GM15510 (cell line): ENCODE results near the gene NFATC1.

Experiments
- POLR2A ChIP-seq: IDR thresholded peaks from 3 replicates; pipeline ENCODE4 v1.6.1; 2011; ENCODE audit warnings: borderline replicate concordance; ENCODE audit not compliant: insufficient read length; ENCODE audit errors: extremely low read depth

The NFATC1 gene

DNA sequence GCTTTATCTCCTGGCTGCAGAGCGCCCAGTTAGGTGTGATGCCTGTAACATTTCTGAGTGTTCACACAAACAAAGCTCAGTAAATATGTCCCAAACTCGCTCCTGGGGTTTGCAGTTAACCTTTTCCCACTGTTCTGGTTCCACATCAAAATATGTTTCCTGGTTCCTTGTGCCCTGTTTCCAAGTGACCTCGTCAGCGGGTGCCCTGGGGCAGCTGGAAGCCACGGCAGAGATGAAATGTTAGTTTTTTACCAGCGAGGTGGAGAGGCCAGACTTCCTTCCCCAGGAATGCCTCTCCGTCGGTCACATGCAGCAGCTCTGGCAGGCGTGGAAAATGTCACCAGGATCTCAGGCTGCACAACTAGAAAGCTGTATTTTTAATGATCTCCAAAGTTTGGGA, 18.2 kb downstream of the NFATC1 start:
- no peak for TF ChIP-seq POLR2A

DNA sequence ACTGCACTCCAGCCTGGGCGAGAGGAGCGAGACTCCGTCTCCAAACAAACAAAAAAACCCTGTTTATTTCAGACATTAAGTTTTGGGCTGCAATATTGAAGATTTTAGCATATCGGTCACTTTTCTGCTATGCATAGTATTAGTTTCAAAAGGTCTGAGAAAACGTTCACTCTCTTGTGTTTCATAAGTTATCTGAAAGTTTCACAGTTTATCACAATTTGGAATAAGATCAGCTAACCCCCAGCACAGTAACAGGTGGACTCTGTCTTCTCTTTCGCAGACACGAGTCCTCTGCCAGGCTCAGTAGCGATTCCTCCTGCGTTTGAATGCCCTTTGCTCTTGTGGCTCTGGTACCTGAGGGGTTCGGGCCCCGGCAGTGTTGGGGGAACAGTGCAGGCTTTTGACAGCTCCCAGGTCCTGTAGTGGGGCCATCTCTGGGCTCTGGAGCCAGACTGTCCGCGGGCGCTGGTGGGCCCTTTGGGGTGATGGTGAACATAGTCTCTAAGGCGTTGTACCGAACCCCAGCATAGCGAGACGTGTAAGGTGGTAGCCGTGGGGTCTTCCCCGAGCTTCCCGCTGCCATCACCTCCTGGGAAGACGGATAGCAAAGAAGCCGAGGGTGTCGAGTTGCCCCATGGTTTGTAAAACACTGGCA, 20.4 kb downstream of the NFATC1 start:
- no peak for TF ChIP-seq POLR2A

- no peak for TF ChIP-seq POLR2A
Measured at GRCh38 chr18:79416677-79417052, 20.9 kb downstream of the NFATC1 start.

GRCh38 chr18:79418236-79418635, 22.5 kb downstream of the NFATC1 start:
- no peak for TF ChIP-seq POLR2A

- no peak for TF ChIP-seq POLR2A
Measured at GRCh38 chr18:79418642-79419041, 22.9 kb downstream of the NFATC1 start.

DNA sequence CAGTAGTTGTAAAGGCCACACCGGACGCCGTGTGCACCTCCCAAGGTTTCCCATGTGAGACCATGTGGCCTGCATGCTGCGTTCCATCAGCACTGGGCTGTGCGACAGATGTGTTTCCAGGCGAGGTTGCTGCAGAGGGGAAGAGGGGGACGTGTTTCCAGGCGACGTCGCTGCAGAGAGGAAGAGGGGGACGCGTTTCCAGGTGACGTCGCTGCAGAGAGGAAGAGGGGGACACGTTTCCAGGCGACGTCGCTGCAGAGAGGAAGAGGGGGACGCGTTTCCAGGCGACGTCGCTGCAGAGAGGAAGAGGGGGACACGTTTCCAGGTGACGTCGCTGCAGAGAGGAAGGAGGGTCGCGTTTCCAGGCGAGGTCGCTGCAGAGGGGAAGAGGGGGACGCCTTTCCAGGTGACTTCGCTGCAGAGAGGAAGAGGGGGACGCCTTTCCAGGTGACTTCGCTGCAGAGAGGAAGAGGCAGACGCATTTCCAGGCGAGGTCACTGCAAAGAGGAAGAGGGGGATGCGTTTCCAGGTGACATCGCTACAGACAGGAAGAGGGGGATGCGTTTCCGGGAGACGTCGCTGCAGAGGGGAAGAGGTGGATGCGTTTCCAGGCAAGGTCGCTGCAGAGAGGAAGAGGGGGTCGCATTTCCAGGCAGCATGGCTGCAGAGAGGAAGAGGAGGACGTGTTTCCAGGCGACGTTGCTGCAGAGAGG, 24.5 kb downstream of the NFATC1 start:
- no peak for TF ChIP-seq POLR2A

GRCh38 chr18:79421275-79421857, 25.6 kb downstream of the NFATC1 start:
- TF ChIP-seq POLR2A, result no peak

DNA sequence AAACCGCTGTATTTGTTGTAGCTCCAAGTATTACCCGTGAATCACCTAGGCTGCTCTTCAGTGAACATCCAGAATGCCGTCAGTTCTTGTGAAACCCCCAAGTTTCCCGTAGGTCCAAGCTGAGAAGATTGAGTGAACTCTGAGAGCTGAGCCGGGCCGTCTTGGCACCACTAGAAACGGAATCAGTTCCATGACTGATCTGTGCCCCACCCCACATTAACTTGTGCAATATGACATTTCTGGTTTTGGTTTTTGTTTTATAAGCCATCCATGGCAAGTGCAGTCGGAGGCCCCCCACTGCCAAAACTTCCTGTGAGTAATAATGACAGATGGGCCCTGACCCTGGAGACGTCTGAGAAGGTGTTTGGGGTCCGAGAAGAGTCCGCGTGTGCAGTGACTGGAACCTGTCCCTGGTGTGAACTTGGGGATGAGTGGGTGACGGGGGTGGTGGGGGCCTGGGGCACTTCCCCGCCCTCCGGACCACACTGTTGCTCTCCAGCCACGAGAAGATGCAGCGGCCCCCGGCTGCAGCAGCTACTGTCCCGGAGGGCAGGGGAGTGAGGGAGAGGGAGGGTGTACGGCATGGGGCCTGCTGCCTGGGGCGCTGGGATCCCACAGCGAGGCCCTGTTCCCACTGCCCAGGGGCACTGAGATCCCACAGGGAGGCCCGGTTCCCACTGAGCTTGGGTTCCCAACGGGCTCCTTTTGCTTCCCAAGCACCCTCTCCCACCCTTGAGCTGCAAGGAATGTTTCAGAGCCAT, 26.5 kb downstream of the NFATC1 start:
- no peak for TF ChIP-seq POLR2A

DNA sequence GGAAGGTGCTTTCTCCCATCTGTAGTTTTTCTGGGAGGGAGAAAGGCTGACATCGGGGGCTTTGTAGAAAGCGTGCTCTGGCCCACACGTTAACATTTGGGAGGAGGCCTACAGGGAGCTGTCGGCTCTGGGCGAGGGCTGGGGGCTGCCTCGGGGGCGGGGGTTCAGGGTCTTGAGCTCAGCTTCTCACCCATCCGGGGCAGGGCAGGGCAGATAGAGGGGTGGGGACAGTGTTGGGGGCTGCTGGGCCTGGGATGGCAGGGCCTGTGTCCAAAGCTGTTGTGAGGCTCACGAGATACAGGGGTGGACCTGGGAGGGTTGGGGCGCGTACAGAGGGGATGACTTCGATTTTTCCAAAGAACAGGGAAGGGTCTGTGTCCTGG, 27.0 kb downstream of the NFATC1 start:
- TF ChIP-seq POLR2A, result no peak

- TF ChIP-seq POLR2A, result no peak
Measured at GRCh38 chr18:79423211-79424007, 27.7 kb downstream of the NFATC1 start.

DNA sequence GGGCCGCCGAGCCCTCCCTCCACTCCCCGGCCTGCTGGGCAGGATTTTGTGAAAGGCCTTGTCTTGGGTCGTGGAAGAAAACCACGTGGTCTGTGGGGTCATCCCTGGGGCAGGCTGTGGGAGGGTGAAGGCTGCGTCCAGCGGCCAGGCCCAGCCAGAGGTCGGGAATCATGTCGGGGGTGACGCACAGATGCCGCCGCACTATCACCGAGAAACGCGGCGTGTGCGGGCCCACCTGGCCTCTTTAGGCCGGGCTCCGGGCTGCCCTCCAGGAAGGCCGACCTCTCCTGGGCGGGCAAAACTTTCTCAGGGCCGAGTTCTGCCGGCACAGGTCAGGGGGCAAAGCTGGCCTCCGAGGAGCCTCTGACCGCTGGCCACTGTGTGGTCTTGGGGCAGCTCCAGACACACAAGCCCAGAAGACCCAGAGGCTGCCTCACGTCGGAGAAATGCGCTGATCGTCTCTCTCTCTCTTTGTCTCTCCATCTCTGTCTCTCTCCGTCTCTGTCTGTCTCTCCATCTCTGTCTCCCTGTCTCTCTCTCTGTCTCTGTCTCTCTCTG, 28.4 kb downstream of the NFATC1 start:
- TF ChIP-seq POLR2A, result no peak

GRCh38 chr18:79424880-79425568, 29.3 kb downstream of the NFATC1 start:
- no peak for TF ChIP-seq POLR2A

GRCh38 chr18:79425569-79425886, 29.8 kb downstream of the NFATC1 start:
- no peak for TF ChIP-seq POLR2A
